GM23338 (cell line): ENCODE measurements around the gene TNFRSF21. TPM values are rescaled to one million over a fixed set of nuclear protein-coding genes. Genes with fewer than 3 reads are reported as not detected.

Experiments used
- ATAC-seq: fragments of 200-7000 bp; cut with Tn5 transposase; 3 replicates; pipeline ENCODE4 v1.9.1; 2020
- DNase-seq: peaks from one replicate; pipeline ENCODE4 v3.0.0-alpha.2; 2015; ENCODE audit warnings: low spot score
- H2AFZ ChIP-seq: fragments of 200-600 bp; sonication (generic); 2 replicates; pipeline ENCODE4 v1.8.0; 2016; ENCODE audit warnings: antibody characterized with exemption, mild to moderate bottlenecking, moderate library complexity
- H3F3A ChIP-seq: fragments of 200-600 bp; sonication (generic); replicated peaks from 2 replicates; pipeline ENCODE4 v1.8.0; 2017; ENCODE audit warnings: antibody characterized with exemption, mixed run types, low read depth
- H3K27ac ChIP-seq: fragments of 200-600 bp; sonication (generic); 2 replicates; pipeline ENCODE4 v1.6.1; 2016; ENCODE audit warnings: low read depth
- H3K27me3 ChIP-seq: fragments of 200-600 bp; sonication (generic); 2 replicates; pipeline ENCODE4 v1.8.0; 2016; ENCODE audit warnings: mild to moderate bottlenecking, mixed run types, moderate library complexity; ENCODE audit not compliant: insufficient read depth
- H3K36me3 ChIP-seq: fragments of 200-600 bp; sonication (generic); 2 replicates; pipeline ENCODE4 v1.8.0; 2016; ENCODE audit warnings: mild to moderate bottlenecking; ENCODE audit not compliant: insufficient read depth
- H3K4me1 ChIP-seq: fragments of 200-600 bp; sonication (generic); 2 replicates; pipeline ENCODE4 v1.8.0; 2016; ENCODE audit warnings: mild to moderate bottlenecking, moderate library complexity; ENCODE audit not compliant: insufficient read depth
- H3K4me2 ChIP-seq: fragments of 200-600 bp; sonication (generic); 2 replicates; pipeline ENCODE4 v1.7.1; 2017; ENCODE audit warnings: mixed run types
- H3K4me3 ChIP-seq: fragments of 200-600 bp; sonication (generic); 2 replicates; pipeline ENCODE4 v1.6.1; 2016; ENCODE audit warnings: mixed run types
- H3K79me2 ChIP-seq: fragments of 200-600 bp; sonication (generic); replicated peaks from 2 replicates; pipeline ENCODE4 v1.8.0; 2017; ENCODE audit warnings: mild to moderate bottlenecking; ENCODE audit not compliant: insufficient read depth
- H3K9me2 ChIP-seq: fragments of 200-600 bp; sonication (generic); 2 replicates; pipeline ENCODE4 v1.8.0; 2017; ENCODE audit not compliant: insufficient read depth
- H4K20me1 ChIP-seq: fragments of 200-600 bp; sonication (generic); replicated peaks from 2 replicates; pipeline ENCODE4 v1.8.0; 2017; ENCODE audit warnings: mild to moderate bottlenecking; ENCODE audit not compliant: insufficient read depth
- H3K27ac Mint-ChIP-seq: 2 replicates; pipeline ENCODE4 v1.8.0; 2020; ENCODE audit warnings: inconsistent platforms, mild to moderate bottlenecking, moderate library complexity, mixed read lengths
- H3K27me3 Mint-ChIP-seq: 3 replicates; pipeline ENCODE4 v1.8.0; 2022; ENCODE audit warnings: low read depth, mild to moderate bottlenecking, moderate library complexity, mixed read lengths, inconsistent platforms; ENCODE audit not compliant: insufficient read depth, poor library complexity
- H3K36me3 Mint-ChIP-seq: 3 replicates; pipeline ENCODE4 v1.8.0; 2021; ENCODE audit warnings: low read depth, mild to moderate bottlenecking, inconsistent platforms, moderate library complexity, mixed read lengths
- H3K4me1 Mint-ChIP-seq: 3 replicates; pipeline ENCODE4 v1.8.0; 2020; ENCODE audit warnings: mild to moderate bottlenecking, inconsistent platforms, mixed read lengths
- H3K4me3 Mint-ChIP-seq: 3 replicates; pipeline ENCODE4 v1.8.0; 2021; ENCODE audit warnings: moderate library complexity, mild to moderate bottlenecking, inconsistent platforms, mixed read lengths
- H3K9me3 Mint-ChIP-seq: 3 replicates; pipeline ENCODE4 v1.8.0; 2020; ENCODE audit warnings: moderate library complexity, mild to moderate bottlenecking, inconsistent platforms, mixed read lengths
- CREB1 ChIP-seq: fragments of 250-450 bp; sonication (Bioruptor Pico); IDR thresholded peaks from 2 replicates; pipeline ENCODE4 v1.5.0; 2020; ENCODE audit warnings: low read depth, mild to moderate bottlenecking, moderate library complexity
- ETS1 ChIP-seq: IDR thresholded peaks from 2 replicates; pipeline ENCODE4 v1.6.1; 2016; ENCODE audit warnings: antibody characterized with exemption
- EZH2 ChIP-seq: fragments of 200-600 bp; sonication (generic); IDR thresholded peaks from one replicate; pipeline ENCODE4 v1.8.0; 2017; ENCODE audit warnings: antibody characterized with exemption, mild to moderate bottlenecking, low read depth; ENCODE audit not compliant: unreplicated experiment
- EZH2phosphoT487 ChIP-seq: fragments of 200-600 bp; sonication (generic); IDR thresholded peaks from one replicate; pipeline ENCODE4 v1.8.1; 2018; ENCODE audit warnings: antibody characterized with exemption; ENCODE audit not compliant: unreplicated experiment
- JUNB ChIP-seq: IDR thresholded peaks from one replicate; pipeline ENCODE4 v1.6.1; 2016; ENCODE audit warnings: antibody characterized with exemption; ENCODE audit not compliant: unreplicated experiment
- NANOG ChIP-seq: IDR thresholded peaks from 2 replicates; pipeline ENCODE4 v1.6.1; 2016; ENCODE audit warnings: antibody characterized with exemption, borderline replicate concordance
- POLR2AphosphoS5 ChIP-seq: IDR thresholded peaks from 2 replicates; pipeline ENCODE4 v1.6.1; 2016; ENCODE audit warnings: antibody characterized with exemption, low read depth
- REST ChIP-seq: IDR thresholded peaks from one replicate; pipeline ENCODE4 v1.6.1; 2018; ENCODE audit warnings: antibody characterized with exemption; ENCODE audit not compliant: unreplicated experiment
- STAT1 ChIP-seq: IDR thresholded peaks from one replicate; pipeline ENCODE4 v1.6.1; 2016; ENCODE audit warnings: antibody characterized with exemption; ENCODE audit not compliant: unreplicated experiment
- ZNF114 ChIP-seq: fragments of 250-450 bp; sonication (Bioruptor Pico); IDR thresholded peaks from 2 replicates; pipeline ENCODE4 v1.5.0; 2020; ENCODE audit warnings: mild to moderate bottlenecking, moderate library complexity
- ZNF331 ChIP-seq: fragments of 250-450 bp; sonication (Bioruptor Pico); IDR thresholded peaks from 2 replicates; pipeline ENCODE4 v1.5.0; 2020; ENCODE audit warnings: low read depth, mild to moderate bottlenecking, moderate library complexity
- ZNF462 ChIP-seq: fragments of 250-450 bp; sonication (Bioruptor Pico); IDR thresholded peaks from 2 replicates; pipeline ENCODE4 v1.5.0; 2020; ENCODE audit warnings: mild to moderate bottlenecking, moderate library complexity
- polyA plus RNA-seq: library from polyadenylated mRNA; unstranded; fragments of >200 nt; fragmentation: Nextera tagmentation; extraction: Ambion mirVana; gene quantifications from 2 replicates; pipeline ENCODE4 v1.2.1, GENCODE V29; 2016
- total RNA-seq: library from RNA; depleted of rRNA; stranded (reverse); fragments of >200 nt; shearing (Covaris generic); gene quantifications from 2 replicates; pipeline ENCODE4 v1.2.3, GENCODE V29; 2014
- TF ChIP-seq, protein P1 (sequence below), 2 experiments: fragments of 200-600 bp in 1 of 2; sonication (generic) in 1 of 2; conservative IDR thresholded peaks; 2 replicates each; pipeline versions ENCODE4 v1.5.1 to v1.6.1; 2016 to 2017; ENCODE audit warnings: antibody characterized with exemption in 2 of 2, low read depth in 2 of 2, mild to moderate bottlenecking in 2 of 2, moderate library complexity in 1 of 2

Gene TNFRSF21
- total and polyA plus RNA-seq, 2 experiments from 2014 or later: 22.1 to 48.1 TPM

- Histone ChIP-seq H3K4me1 (peaks cover 13% of the 10 kb centered on the region), H3K9me2 (no peaks in the 10 kb centered on the region), H2AFZ (no peak overlapping the region), H3K4me3 (no peak overlapping the region), H3F3A (no peaks in the 10 kb centered on the region), H3K36me3 (no peaks in the 10 kb centered on the region), H3K27me3 (no peaks in the 10 kb centered on the region), H3K79me2 (peaks cover 74% of the 10 kb centered on the region), H3K4me2 (no peak overlapping the region), H3K27ac (no peak overlapping the region), H4K20me1 (no peaks in the 10 kb centered on the region; the same call in none of the 2 replicates)
- Mint-ChIP-seq H3K9me3 (no peaks in the 10 kb centered on the region), H3K4me1 (peaks cover 32% of the 10 kb centered on the region; the same call in 2 of the 3 replicates), H3K4me3 (no peak overlapping the region), H3K36me3 (peaks cover 22% of the 10 kb centered on the region; the same call in 2 of the 3 replicates), H3K27ac (no peak overlapping the region), H3K27me3 (no peaks in the 10 kb centered on the region)
- TF ChIP-seq ZNF331 (CRISPR knock-in tag): no peak
- TF ChIP-seq ZNF114 (CRISPR knock-in tag): no peak
- no peak for TF ChIP-seq CREB1 (CRISPR knock-in tag)
- no peak for TF ChIP-seq JUNB
- no peak for TF ChIP-seq REST
- no peak for TF ChIP-seq POLR2AphosphoS5
- no peak for TF ChIP-seq EZH2
- TF ChIP-seq ZNF462 (CRISPR knock-in tag): no peak
- TF ChIP-seq STAT1: no peak
- TF ChIP-seq, protein P1, sequence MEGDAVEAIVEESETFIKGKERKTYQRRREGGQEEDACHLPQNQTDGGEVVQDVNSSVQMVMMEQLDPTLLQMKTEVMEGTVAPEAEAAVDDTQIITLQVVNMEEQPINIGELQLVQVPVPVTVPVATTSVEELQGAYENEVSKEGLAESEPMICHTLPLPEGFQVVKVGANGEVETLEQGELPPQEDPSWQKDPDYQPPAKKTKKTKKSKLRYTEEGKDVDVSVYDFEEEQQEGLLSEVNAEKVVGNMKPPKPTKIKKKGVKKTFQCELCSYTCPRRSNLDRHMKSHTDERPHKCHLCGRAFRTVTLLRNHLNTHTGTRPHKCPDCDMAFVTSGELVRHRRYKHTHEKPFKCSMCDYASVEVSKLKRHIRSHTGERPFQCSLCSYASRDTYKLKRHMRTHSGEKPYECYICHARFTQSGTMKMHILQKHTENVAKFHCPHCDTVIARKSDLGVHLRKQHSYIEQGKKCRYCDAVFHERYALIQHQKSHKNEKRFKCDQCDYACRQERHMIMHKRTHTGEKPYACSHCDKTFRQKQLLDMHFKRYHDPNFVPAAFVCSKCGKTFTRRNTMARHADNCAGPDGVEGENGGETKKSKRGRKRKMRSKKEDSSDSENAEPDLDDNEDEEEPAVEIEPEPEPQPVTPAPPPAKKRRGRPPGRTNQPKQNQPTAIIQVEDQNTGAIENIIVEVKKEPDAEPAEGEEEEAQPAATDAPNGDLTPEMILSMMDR (conservative IDR thresholded peaks at IDR 0.05; ENCODE audit: low read depth in 2 of 2): no peak
- no peak for TF ChIP-seq ETS1
- TF ChIP-seq NANOG: no peak
- no peak for TF ChIP-seq EZH2phosphoT487
- no peak for ATAC-seq
- DNase-seq: no peak
Measured at GRCh38 chr6:47250302-47250701, 59.4 kb downstream of the TNFRSF21 start.
